ENCODE results near the gene CCDC33. TPM values are rescaled to one million over a fixed set of nuclear protein-coding genes. Genes with fewer than 3 reads are reported as not detected.

Gene CCDC33
- total RNA-seq, 1 experiment from 2014 or later, result 10.6 TPM

DNA sequence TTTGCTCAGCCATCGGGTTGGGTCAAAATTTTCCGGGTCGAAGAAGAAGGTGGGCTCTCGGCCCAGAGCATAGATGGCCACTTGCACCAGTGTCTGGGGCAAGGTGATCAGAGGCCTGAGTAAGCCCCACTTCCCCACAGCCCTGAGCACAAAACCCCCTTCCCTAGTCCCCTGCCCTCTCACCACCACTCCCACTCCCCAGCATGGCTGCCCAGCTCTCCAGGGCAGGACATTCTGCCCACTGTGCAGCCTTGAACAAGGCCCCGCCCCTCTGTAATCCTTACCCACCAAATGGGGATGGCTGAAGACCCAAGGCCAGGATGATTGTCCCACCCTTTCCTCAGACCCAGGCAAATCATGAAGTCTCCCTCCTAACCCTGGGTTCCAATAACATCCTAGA, 102.5 kb downstream of the CCDC33 start:
- no peak overlapping the region for H3K4me3 Mint-ChIP-seq
- ChIA-PET POLR2A (no interaction called here), CTCF (interaction anchor here (2.1 kb wide), 1 partner anchor 18 kb away, joined by 6 read pairs; no protein-coding TSS in a partner anchor)

DNA sequence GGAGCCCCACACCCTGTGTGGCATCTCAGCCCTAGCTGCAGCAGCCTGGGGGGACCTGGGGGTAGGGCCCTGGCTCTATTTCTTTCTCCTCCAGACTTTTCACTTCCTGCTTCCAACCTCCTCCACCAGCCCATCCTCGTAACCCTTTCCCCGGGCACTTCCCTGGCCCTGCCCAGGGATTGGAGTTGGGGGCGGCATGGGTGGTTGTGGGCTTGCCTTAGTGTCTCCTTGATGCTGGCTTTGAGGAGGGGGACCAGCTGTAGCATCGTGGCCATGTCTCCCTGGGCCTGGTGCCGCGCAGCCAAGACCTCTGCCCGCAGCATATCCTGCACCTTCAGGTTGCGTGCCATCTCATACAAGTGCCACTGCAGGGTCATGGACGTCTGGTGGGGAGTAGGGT, 103.2 kb downstream of the CCDC33 start:
- ChIA-PET POLR2A (no interaction called here), CTCF (interaction anchor here (2.5 kb wide), 1 partner anchor 31 kb away, joined by 10 read pairs; no protein-coding TSS in a partner anchor)
- no peaks in the 10 kb centered on the region for H3K9me3 Mint-ChIP-seq
- H3K27ac Mint-ChIP-seq, result no peak overlapping the region
- no peaks in the 10 kb centered on the region for H3K4me1 Mint-ChIP-seq
- no peak for ATAC-seq
- DNase-seq (ENCODE audit: low spot score), result no peak
- H3K36me3 Mint-ChIP-seq, result no peaks in the 10 kb centered on the region
- H3K27me3 Mint-ChIP-seq (ENCODE audit: low read depth), result peaks cover 3% of the 10 kb centered on the region; the same call in 1 of the 2 replicates
- TF ChIP-seq, protein P1, sequence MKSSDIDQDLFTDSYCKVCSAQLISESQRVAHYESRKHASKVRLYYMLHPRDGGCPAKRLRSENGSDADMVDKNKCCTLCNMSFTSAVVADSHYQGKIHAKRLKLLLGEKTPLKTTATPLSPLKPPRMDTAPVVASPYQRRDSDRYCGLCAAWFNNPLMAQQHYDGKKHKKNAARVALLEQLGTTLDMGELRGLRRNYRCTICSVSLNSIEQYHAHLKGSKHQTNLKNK (CRISPR knock-in tag; IDR thresholded peaks at IDR 0.05), result no peak
- no peak for TF ChIP-seq NR1H2 (CRISPR knock-in tag; IDR thresholded peaks at IDR 0.05)
- no peak for TF ChIP-seq NR3C1 (CRISPR knock-in tag; conservative IDR thresholded peaks at IDR 0.05; ENCODE audit: low read depth)
- TF ChIP-seq ZNF416 (CRISPR knock-in tag; IDR thresholded peaks at IDR 0.05), result no peak
- TF ChIP-seq, protein P2, sequence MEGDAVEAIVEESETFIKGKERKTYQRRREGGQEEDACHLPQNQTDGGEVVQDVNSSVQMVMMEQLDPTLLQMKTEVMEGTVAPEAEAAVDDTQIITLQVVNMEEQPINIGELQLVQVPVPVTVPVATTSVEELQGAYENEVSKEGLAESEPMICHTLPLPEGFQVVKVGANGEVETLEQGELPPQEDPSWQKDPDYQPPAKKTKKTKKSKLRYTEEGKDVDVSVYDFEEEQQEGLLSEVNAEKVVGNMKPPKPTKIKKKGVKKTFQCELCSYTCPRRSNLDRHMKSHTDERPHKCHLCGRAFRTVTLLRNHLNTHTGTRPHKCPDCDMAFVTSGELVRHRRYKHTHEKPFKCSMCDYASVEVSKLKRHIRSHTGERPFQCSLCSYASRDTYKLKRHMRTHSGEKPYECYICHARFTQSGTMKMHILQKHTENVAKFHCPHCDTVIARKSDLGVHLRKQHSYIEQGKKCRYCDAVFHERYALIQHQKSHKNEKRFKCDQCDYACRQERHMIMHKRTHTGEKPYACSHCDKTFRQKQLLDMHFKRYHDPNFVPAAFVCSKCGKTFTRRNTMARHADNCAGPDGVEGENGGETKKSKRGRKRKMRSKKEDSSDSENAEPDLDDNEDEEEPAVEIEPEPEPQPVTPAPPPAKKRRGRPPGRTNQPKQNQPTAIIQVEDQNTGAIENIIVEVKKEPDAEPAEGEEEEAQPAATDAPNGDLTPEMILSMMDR (IDR thresholded peaks at IDR 0.05), result no peak
- TF ChIP-seq, protein P3, sequence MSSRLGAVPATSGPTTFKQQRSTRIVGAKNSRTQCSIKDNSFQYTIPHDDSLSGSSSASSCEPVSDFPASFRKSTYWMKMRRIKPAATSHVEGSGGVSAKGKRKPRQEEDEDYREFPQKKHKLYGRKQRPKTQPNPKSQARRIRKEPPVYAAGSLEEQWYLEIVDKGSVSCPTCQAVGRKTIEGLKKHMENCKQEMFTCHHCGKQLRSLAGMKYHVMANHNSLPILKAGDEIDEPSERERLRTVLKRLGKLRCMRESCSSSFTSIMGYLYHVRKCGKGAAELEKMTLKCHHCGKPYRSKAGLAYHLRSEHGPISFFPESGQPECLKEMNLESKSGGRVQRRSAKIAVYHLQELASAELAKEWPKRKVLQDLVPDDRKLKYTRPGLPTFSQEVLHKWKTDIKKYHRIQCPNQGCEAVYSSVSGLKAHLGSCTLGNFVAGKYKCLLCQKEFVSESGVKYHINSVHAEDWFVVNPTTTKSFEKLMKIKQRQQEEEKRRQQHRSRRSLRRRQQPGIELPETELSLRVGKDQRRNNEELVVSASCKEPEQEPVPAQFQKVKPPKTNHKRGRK (CRISPR knock-in tag; IDR thresholded peaks at IDR 0.05; ENCODE audit: borderline replicate concordance), result no peak
- no peak for TF ChIP-seq ZNF317 (CRISPR knock-in tag; IDR thresholded peaks at IDR 0.05; ENCODE audit: borderline replicate concordance, low read depth)
- TF ChIP-seq SMAD4 (CRISPR knock-in tag; IDR thresholded peaks at IDR 0.05), result no peak
- no peak overlapping the region for H3K4me3 Mint-ChIP-seq

More for the DNA sequence above, 102.5 kb downstream of the CCDC33 start:
- no peak for TF ChIP-seq NR3C1 (CRISPR knock-in tag; conservative IDR thresholded peaks at IDR 0.05; ENCODE audit: low read depth)
- TF ChIP-seq GTF2I (CRISPR knock-in tag; conservative IDR thresholded peaks at IDR 0.05), result no peak
- TF ChIP-seq, protein P4, sequence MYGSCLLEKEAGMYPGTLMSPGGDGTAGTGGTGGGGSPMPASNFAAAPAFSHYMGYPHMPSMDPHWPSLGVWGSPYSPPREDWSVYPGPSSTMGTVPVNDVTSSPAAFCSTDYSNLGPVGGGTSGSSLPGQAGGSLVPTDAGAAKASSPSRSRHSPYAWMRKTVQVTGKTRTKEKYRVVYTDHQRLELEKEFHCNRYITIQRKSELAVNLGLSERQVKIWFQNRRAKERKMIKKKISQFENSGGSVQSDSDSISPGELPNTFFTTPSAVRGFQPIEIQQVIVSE (CRISPR knock-in tag; IDR thresholded peaks at IDR 0.05; ENCODE audit: borderline replicate concordance), result no peak
- TF ChIP-seq FOXP1 (CRISPR knock-in tag; IDR thresholded peaks at IDR 0.05; ENCODE audit: borderline replicate concordance), result no peak
- TF ChIP-seq NR1H2 (CRISPR knock-in tag; IDR thresholded peaks at IDR 0.05), result no peak
- TF ChIP-seq, protein P5, sequence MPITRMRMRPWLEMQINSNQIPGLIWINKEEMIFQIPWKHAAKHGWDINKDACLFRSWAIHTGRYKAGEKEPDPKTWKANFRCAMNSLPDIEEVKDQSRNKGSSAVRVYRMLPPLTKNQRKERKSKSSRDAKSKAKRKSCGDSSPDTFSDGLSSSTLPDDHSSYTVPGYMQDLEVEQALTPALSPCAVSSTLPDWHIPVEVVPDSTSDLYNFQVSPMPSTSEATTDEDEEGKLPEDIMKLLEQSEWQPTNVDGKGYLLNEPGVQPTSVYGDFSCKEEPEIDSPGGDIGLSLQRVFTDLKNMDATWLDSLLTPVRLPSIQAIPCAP (CRISPR knock-in tag; IDR thresholded peaks at IDR 0.05), result no peak
- TF ChIP-seq SMAD4 (CRISPR knock-in tag; IDR thresholded peaks at IDR 0.05), result no peak
- no peak for TF ChIP-seq GABPB1 (CRISPR knock-in tag; IDR thresholded peaks at IDR 0.05)
- TF ChIP-seq JUN (CRISPR knock-in tag; IDR thresholded peaks at IDR 0.05), result no peak
- TF ChIP-seq EMX1 (CRISPR knock-in tag; IDR thresholded peaks at IDR 0.05), result no peak
- TF ChIP-seq, protein P6, sequence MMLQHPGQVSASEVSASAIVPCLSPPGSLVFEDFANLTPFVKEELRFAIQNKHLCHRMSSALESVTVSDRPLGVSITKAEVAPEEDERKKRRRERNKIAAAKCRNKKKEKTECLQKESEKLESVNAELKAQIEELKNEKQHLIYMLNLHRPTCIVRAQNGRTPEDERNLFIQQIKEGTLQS (CRISPR knock-in tag; conservative IDR thresholded peaks at IDR 0.05), result no peak
- TF ChIP-seq GRHL2 (CRISPR knock-in tag; IDR thresholded peaks at IDR 0.05; ENCODE audit: insufficient replicate concordance, severe bottlenecking), result no peak
- TF ChIP-seq, protein P7, sequence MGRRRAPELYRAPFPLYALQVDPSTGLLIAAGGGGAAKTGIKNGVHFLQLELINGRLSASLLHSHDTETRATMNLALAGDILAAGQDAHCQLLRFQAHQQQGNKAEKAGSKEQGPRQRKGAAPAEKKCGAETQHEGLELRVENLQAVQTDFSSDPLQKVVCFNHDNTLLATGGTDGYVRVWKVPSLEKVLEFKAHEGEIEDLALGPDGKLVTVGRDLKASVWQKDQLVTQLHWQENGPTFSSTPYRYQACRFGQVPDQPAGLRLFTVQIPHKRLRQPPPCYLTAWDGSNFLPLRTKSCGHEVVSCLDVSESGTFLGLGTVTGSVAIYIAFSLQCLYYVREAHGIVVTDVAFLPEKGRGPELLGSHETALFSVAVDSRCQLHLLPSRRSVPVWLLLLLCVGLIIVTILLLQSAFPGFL (CRISPR knock-in tag; IDR thresholded peaks at IDR 0.05; ENCODE audit: borderline replicate concordance), result no peak
- TF ChIP-seq, protein P8, sequence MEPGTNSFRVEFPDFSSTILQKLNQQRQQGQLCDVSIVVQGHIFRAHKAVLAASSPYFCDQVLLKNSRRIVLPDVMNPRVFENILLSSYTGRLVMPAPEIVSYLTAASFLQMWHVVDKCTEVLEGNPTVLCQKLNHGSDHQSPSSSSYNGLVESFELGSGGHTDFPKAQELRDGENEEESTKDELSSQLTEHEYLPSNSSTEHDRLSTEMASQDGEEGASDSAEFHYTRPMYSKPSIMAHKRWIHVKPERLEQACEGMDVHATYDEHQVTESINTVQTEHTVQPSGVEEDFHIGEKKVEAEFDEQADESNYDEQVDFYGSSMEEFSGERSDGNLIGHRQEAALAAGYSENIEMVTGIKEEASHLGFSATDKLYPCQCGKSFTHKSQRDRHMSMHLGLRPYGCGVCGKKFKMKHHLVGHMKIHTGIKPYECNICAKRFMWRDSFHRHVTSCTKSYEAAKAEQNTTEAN (CRISPR knock-in tag; IDR thresholded peaks at IDR 0.05), result no peak
- no peak for TF ChIP-seq TEAD4 (CRISPR knock-in tag; IDR thresholded peaks at IDR 0.05)
- DNase-seq (ENCODE audit: low spot score), result peak; percentile 7
- H3K27ac Mint-ChIP-seq, result no peak overlapping the region
- no peaks in the 10 kb centered on the region for H3K4me1 Mint-ChIP-seq
- peaks cover 5% of the 10 kb centered on the region for H3K27me3 Mint-ChIP-seq (ENCODE audit: low read depth)
- no peaks in the 10 kb centered on the region for H3K36me3 Mint-ChIP-seq
- no peaks in the 10 kb centered on the region for H3K9me3 Mint-ChIP-seq
- no peak for ATAC-seq

All from WTC11 (cell line).